ENCODE data around the gene SH3BGR.

DNA sequence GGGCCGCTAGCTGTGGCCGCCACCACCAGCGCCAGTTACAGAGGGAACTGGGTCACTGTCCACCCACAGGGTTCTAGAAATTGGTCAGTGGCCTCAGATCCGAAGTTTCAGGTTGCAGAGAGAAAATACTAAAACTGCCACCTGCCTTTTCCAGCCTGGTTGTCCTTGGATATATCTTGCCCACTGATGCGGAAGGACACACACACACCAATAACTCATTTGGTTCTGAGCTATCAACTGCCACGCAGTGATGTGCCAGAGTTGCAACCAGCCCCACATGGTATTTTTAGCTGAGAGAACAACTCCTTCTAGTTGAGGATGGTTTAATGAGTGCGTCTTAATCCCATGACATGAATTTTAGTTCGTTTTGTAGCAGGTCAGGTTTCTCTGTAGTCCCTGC, 68.1 kb downstream of the SH3BGR start:
- TF ChIP-seq ZNF274 (IDR thresholded peaks at IDR 0.05; ENCODE audit: borderline replicate concordance, extremely low read depth, low read length): no peak
- TF ChIP-seq POLR2A (IDR thresholded peaks at IDR 0.05; ENCODE audit: control extremely low read depth in 1 of 2, low read depth in 2 of 2, low read length in 2 of 2): no peak
- no peak for TF ChIP-seq SRF (IDR thresholded peaks at IDR 0.05; ENCODE audit: low read depth, low read length)
- TF ChIP-seq, protein P1, sequence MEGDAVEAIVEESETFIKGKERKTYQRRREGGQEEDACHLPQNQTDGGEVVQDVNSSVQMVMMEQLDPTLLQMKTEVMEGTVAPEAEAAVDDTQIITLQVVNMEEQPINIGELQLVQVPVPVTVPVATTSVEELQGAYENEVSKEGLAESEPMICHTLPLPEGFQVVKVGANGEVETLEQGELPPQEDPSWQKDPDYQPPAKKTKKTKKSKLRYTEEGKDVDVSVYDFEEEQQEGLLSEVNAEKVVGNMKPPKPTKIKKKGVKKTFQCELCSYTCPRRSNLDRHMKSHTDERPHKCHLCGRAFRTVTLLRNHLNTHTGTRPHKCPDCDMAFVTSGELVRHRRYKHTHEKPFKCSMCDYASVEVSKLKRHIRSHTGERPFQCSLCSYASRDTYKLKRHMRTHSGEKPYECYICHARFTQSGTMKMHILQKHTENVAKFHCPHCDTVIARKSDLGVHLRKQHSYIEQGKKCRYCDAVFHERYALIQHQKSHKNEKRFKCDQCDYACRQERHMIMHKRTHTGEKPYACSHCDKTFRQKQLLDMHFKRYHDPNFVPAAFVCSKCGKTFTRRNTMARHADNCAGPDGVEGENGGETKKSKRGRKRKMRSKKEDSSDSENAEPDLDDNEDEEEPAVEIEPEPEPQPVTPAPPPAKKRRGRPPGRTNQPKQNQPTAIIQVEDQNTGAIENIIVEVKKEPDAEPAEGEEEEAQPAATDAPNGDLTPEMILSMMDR (IDR thresholded peaks at IDR 0.05; ENCODE audit: control extremely low read depth in 1 of 3, insufficient read depth in 1 of 3, low read depth in 1 of 3, low read length in 3 of 3): no peak
- TF ChIP-seq ASH2L (IDR thresholded peaks at IDR 0.05; ENCODE audit: low read length): no peak
- TF ChIP-seq POLR2AphosphoS5 (IDR thresholded peaks at IDR 0.05; ENCODE audit: low read depth, low read length): no peak
